Ishikawa (cell line): Measurements from ENCODE around the gene LCN6.
A peak's percentile ranks its signal among the peaks of the same experiment; 100 is the strongest.

Experiments
- CEBPB ChIP-seq: IDR thresholded peaks from 2 replicates; pipeline ENCODE4 v1.6.1; 2012
- CREB1 ChIP-seq: IDR thresholded peaks from 2 replicates; pipeline ENCODE4 v1.6.1; 2012; ENCODE audit warnings: low read depth
- EGR1 ChIP-seq: IDR thresholded peaks from 2 replicates; pipeline ENCODE4 v1.6.1; 2012
- EP300 ChIP-seq: IDR thresholded peaks from 2 replicates; pipeline ENCODE4 v1.6.1; 2012; ENCODE audit warnings: borderline replicate concordance
- FOXM1 ChIP-seq: IDR thresholded peaks from 2 replicates; pipeline ENCODE4 v1.6.1; 2012; ENCODE audit warnings: low read depth, borderline replicate concordance
- MAX ChIP-seq: IDR thresholded peaks from 2 replicates; pipeline ENCODE4 v1.6.1; 2012
- NFIC ChIP-seq: IDR thresholded peaks from 2 replicates; pipeline ENCODE4 v1.6.1; 2012
- RAD21 ChIP-seq: IDR thresholded peaks from 2 replicates; pipeline ENCODE4 v1.6.1; 2012; ENCODE audit warnings: low read depth
- REST ChIP-seq: IDR thresholded peaks from 2 replicates; pipeline ENCODE4 v1.6.1; 2012; ENCODE audit warnings: low read depth, mild to moderate bottlenecking
- TAF1 ChIP-seq: IDR thresholded peaks from 2 replicates; pipeline ENCODE4 v1.6.1; 2012; ENCODE audit warnings: low read depth, mild to moderate bottlenecking
- TCF12 ChIP-seq: IDR thresholded peaks from 2 replicates; pipeline ENCODE4 v1.6.1; 2012; ENCODE audit warnings: low read depth
- TEAD4 ChIP-seq: IDR thresholded peaks from 2 replicates; pipeline ENCODE4 v1.6.1; 2012
- YY1 ChIP-seq: IDR thresholded peaks from 2 replicates; pipeline ENCODE4 v1.6.1; 2012; ENCODE audit warnings: low read depth
- ZBTB7A ChIP-seq: IDR thresholded peaks from 2 replicates; pipeline ENCODE4 v1.6.1; 2012; ENCODE audit warnings: low read depth
- TF ChIP-seq, protein P1 (sequence below): IDR thresholded peaks from 2 replicates; pipeline ENCODE4 v1.6.1; 2012

The LCN6 gene

GRCh38 chr9:136728548-136729123 is 19.7 kb downstream of the LCN6 start:
- TF ChIP-seq RAD21 (no peak), FOXM1 (no peak), TAF1 (no peak), EGR1 (no peak), ZBTB7A (no peak), YY1 (no peak), NFIC (no peak), CEBPB (no peak), MAX (no peak), CREB1 (no peak), EP300 (no peak), TEAD4 (no peak), REST (no peak)
- TF ChIP-seq, protein P1, sequence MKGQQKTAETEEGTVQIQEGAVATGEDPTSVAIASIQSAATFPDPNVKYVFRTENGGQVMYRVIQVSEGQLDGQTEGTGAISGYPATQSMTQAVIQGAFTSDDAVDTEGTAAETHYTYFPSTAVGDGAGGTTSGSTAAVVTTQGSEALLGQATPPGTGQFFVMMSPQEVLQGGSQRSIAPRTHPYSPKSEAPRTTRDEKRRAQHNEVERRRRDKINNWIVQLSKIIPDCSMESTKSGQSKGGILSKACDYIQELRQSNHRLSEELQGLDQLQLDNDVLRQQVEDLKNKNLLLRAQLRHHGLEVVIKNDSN: no peak

- no peak for TF ChIP-seq REST
- TF ChIP-seq YY1: peak; percentile 80; the same call in 1 of the 2 replicates
- peak; percentile 96 for TF ChIP-seq MAX
- TF ChIP-seq NFIC: peak; percentile 44
- peak; percentile 70 for TF ChIP-seq CREB1
- TF ChIP-seq FOXM1: peak; percentile 35; the same call in 1 of the 2 replicates
- no peak for TF ChIP-seq ZBTB7A
- TF ChIP-seq TEAD4: 0 out of 2 replicates have a peak, but pooled peaks have one; percentile 22
- peak; percentile 45; the same call in 1 of the 2 replicates for TF ChIP-seq EP300
- peak; percentile 28; the same call in 1 of the 2 replicates for TF ChIP-seq RAD21
- TF ChIP-seq CEBPB: no peak
- peak; percentile 72; the same call in 1 of the 2 replicates for TF ChIP-seq TCF12
- TF ChIP-seq TAF1: peak; percentile 94
- TF ChIP-seq EGR1: peak; percentile 46; the same call in 1 of the 2 replicates
- TF ChIP-seq, protein P1: peak; percentile 68
Observed at GRCh38 chr9:136728080-136728547, 20.2 kb downstream of the LCN6 start.

GRCh38 chr9:136726631-136727191 is 21.6 kb downstream of the LCN6 start:
- TF ChIP-seq TEAD4: no peak
- no peak for TF ChIP-seq TCF12
- no peak for TF ChIP-seq CEBPB
- no peak for TF ChIP-seq MAX
- TF ChIP-seq FOXM1: no peak
- TF ChIP-seq TAF1: no peak
- TF ChIP-seq CREB1: no peak
- TF ChIP-seq, protein P1: no peak
- TF ChIP-seq REST: no peak
- no peak for TF ChIP-seq YY1
- TF ChIP-seq RAD21: no peak
- TF ChIP-seq EGR1: no peak
- no peak for TF ChIP-seq ZBTB7A
- no peak for TF ChIP-seq NFIC
- TF ChIP-seq EP300: no peak
